DMS53 treated with DMSO at 0.1 percent for 48 hours (cell line): ENCODE data around the gene PLEKHG4B.
"Not testable (repeated sequence)": the region's sequence is repeated elsewhere in the genome, so short reads cannot be mapped to it uniquely, and the experiment has no call there.

Source experiments
- DNase-seq: peaks from one replicate; lab custom pipeline; 2025; ENCODE audit not compliant: unreplicated experiment; lab: John Stamatoyannopoulos, UW

PLEKHG4B gene

DNA sequence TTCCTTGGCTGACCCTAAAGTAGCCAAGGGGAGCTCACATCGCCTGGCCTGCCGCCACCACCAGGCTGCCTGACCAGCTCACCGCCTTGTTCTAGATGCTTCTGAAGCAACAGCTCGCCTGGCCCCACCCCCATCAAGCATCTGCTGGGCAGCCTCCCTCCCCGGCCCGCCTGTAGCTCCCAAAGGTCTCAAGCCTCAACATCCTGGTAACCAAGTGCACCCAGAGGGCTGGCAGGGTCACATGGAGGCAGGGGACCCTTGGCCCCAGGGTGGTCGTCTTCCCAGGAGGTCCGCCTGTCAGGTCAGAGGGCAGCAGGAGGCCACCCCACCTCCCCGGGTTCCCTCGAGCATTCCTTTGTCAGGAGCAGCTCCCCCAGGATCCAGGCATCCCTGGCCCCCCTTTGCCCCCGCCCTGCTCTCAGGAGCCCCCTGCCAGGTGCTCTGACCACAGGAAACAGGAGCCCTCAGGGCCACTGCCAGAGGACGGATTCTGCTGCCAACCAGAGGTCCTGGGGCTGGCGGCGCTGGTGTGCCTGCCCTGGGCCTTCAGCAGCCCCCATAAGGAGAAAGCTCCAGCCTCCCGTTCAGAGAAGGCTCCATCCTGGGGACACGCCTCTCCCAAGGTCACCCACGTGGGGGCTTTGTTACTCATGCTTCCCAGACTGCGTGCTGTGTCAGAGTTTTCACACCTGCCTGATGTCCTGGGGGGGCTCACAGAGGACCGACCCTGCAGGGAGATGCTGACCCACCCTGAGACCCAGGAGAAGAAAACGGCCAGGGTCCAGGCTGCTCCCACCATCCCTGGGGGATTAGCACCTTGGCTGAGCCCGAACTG is 95.9 kb downstream of the PLEKHG4B start:
- no peak for DNase-seq

DNA sequence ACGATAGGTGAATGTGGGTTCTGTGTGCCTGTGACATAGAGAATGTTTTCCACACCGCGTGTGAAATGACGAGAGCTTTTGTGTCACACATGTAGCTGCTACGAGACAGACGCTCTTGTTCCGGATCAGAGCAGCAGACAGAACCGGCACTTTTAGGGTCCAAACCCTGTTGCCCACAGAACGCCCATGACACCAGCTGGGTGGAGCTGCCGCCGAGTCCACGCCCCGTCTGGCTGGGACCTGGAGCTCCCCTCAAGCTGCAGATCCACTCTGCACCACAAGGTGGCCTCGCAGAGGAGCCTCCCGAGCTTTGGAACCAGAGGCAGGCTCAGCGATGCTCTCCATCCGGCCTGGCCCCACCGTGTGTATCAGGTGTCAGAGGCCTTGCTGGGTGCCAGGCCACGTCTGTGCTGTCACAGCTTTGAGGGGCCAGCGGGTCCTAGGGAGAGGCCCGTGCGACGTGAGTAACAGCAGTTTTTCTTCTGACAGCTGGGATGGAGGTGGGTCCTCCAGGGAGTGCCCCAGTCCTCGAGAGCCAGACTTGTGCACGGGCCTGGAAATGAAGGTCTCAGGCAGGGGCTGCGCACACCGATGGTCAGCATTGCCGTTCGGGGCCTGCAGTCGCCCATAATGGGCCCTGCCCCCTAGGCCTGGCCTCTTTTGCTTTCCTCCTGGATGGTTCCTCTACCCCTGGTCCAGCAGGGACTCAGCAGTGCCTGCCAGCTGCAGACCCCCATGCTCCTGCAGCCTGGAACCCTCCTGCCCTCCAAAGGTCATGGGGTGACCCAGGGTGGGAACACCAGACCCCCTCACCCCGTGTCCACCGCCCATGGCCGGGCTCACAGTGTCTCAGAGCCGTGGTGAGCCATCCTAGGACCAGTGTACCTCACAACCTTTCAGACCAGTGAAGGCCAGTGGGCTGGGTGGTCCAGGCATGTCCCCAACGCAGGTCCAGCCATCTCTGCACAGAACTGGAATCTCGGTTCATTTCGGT is 96.8 kb downstream of the PLEKHG4B start:
- peak; percentile 87 for DNase-seq

DNA sequence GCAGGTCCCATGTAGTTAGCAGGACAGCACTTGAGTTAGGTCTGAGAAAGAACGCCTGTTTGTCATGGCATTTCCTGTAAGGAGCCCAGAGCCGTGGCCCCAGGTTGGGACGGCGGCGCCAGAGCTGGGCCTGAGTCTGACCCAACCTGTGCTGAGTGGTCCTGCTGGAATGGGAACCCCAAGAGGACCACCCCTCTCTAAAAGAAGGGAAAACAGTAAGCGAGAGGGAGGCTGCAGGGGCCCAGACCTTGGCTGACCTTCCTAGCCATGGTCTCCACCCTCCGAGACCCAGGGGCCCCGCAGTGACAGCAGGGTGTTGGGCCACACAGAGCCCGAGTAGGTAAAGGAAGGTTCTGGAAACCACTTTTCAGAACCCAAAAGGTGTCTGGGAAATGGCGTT is 97.5 kb downstream of the PLEKHG4B start:
- no peak for DNase-seq

DNA sequence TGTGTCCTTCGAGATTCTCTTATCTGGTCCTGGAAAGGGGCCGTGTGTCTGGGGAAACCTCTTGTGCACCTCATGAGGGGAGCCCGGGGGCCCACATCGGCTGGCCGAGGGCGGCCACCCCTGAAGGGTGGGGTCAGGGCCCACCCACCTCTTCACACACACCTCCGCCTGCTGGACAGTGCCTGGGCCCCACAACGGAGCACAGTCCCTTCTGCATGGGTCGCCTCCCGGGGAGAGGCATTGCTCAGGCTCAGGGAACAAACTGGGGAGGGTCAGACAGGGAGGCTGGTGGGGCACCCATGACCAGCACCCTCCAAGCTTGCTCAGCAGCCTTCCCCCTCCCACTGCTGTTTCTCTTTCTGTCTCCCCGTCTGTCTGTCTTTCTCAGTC is 98.0 kb downstream of the PLEKHG4B start:
- no peak for DNase-seq

DNA sequence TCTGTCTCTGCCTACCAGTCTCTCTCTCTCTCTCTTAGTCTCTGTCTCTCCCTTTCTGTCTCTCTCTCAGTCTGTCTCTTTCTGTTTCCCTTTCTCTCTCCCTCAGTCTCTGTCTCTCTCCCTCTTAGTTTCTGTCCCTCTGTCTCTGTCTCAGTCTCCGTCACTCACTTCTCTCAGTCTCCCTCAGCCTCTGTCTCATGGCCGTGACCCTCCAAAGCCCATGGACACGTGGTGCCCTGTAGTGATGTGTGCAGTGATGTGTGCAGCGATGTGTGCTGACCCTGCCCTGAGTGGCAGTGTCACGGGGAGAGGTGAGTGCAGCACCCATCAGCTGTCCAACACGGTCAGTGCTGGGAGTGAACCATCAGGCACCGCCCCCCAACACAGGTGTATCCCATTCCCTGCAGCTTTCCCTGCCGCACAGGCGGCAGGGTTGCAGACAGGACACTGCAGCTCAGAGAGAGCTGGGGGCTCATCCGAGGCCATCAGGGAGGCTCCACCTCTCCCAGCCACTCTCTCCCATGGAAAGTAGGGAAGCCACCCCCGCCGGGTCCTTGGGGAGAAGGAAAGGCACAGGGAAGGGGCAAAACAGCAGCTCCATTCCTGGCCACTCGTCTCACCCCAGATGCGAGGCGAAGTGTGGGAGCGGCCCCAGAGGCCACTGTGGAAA is 98.5 kb downstream of the PLEKHG4B start:
- DNase-seq: no peak

DNA sequence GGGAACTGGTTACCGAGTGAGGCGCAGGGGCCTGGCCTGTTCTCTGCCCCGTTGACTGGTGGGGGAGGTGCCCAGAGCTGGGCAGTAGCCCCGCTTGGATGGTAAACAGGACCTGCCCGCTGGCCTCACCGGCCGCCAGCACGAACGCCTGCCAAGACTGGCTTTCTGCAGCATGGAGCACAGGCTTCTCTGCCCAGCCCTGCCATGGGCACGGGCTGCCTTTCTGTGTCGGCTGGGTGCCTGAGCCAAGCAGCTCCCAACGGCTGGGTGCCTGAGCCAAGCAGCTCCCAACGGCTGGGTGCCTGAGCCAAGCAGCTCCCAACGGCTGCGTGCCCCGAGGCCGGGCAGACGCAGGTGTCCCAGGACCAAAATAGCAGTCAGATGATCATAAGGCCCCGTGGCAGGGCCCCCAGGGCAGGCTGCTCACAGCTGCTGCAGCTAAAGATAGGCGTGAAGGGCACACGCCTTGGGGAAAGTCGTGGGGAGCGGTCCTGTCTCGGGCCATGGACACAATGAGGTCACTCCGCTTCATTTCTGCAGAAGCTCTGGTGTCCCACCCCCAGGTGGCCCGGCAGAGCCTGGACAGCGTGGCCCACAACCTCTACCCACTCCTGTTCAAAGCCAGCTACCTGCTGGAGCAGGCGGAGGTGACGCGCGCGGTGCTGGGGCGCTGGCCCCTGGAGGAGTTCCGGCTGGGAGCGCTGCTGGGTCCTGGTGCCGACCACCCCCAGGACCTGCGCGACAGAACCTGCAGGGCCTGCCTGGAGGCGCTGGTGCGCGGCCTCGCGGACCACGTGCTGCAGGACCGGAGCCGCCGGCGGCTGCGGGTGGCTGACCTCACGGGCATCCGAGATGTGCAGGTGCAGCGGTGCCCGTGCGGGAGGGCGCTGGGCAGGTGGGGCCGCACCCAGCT is 99.3 kb downstream of the PLEKHG4B start, which contains the start of gene LRRC14B:
Gene LRRC14B (plus strand): TSS at position 460 of the 913 bp plus-strand sequence. CDS start 44 bp downstream, at position 504.
- peak; percentile 68 for DNase-seq

DNA sequence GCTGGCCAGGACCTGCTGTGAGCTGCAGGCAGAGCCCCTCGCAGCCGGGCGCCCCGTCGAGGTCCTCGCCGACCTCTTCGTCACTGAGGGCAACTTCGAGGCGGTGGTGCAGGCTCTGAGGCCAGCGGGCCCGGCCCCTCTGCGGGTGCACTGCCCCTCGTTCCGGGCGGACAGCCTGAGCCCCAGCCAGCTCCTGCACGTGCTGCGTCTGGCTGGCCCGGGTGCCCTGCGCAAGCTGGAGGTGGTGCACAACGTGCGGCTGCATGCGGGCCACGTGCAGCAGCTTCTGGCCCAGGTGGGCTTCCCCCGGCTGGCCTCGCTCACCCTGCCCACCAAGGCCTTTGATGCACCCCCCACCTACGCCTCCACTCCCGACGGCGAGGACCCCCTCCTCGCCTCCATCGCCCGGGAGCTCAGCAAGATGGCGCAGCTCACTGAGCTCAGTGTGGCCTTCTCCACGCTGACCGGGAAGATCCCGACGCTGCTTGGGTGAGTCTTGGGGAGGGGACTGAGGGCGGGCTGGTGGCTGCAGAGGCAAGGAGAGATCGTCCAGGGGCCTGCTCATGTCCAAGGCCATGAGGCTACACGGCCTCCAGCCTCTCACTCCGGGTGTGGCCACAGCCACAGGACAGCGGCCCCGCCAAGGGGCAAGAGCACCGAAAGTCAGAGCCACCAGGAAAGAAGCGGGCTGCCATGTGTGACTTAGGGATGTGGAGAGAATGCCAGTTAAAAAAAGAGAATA is 100.2 kb downstream of the PLEKHG4B start:
- DNase-seq: no peak

DNA sequence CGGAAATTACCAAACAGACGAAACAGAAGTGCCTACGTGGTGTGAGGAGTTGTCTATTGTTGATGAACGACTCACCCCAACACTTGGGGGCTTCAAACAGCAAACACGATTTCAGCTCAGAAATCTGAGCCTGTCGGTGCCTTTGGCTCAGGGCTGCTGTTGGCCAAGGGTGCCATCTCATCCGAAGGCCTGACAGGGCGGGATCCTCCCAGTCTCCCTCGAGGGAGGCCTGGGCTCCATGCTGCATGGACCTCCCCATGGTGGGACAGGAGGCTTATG is 100.7 kb downstream of the PLEKHG4B start:
- DNase-seq: no peak

DNA sequence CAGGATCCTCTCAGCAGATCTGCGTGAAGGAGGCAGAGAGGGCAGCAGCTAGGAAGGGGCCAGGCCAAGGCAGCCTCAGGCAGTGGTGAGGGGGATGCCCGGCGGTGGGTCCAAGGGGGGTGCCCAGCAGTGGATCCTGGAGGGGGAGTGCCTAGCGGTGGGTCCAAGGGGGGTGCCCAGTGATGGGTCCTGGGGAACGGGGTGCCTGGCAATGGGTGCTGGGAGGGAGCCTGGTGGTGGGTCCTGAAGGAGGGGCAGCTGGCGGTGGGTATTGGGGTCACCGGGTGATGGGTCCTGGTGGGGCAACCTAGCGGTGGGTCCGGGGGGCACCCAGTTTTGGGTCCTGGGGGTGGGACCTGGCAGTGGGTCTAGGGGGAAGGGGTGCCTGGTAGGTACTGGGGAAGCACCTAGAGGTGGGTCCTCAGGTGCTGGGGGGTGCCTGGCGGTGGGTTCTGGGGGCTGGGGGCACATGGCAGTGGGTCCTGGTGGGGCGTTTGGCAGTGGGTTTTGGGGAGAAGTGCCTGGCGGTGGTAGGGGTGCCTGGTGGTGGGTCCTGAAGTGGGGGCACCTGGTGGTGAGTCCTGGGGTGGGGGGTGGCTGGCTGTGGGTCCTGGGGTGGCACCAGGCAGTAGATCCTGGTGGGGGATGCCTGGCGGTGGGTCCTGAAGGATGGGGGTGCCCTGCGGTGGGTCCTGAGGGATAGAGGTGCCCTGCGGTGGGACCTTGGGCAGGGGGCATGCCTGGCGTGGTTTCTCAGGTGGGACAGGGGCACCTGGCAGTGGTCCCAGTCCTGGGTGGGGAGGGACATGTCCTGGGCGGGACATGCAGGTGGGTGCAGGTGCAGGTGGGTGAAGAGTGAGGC is 101.2 kb downstream of the PLEKHG4B start:
- no peak for DNase-seq

DNA sequence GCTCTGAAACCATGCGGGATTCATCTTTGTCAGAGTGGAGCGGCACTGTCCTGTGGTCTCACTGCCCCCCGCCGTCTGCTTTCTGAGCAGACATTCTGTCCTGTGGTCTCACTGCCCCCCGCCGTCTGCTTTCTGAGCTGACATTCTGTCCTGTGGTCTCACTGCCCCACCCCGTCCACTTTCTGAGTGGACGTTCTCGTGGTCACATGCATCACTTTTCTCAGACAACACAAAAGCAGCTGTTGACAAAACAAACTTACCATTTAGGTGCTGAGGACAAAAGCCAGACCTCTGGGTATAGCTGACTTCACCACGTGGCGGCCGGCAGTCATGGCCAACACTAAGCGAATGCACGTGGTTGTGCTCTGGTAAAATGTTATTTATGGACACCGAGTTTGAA is 102.1 kb downstream of the PLEKHG4B start:
- no peak for DNase-seq

DNA sequence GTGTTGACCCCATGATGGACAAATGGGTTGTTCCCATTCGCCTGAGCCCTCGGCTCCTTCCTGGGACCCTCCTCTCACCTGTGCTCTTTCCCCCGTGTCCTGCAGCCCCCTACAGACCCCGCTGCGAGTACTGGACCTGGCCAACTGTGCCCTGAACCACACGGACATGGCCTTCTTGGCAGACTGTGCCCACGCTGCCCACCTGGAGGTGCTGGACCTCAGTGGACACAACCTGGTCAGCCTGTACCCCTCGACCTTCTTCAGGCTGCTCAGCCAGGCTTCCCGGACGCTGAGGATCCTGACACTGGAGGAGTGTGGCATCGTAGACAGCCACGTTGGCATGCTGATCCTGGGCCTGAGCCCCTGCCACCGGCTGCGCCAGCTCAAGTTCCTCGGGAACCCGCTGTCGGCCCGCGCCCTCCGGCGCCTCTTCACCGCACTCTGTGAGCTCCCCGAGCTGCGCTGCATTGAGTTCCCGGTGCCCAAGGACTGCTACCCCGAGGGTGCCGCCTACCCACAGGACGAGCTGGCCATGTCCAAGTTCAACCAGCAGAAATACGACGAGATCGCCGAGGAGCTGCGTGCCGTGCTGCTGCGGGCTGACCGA is 102.7 kb downstream of the PLEKHG4B start:
- DNase-seq: no peak

DNA sequence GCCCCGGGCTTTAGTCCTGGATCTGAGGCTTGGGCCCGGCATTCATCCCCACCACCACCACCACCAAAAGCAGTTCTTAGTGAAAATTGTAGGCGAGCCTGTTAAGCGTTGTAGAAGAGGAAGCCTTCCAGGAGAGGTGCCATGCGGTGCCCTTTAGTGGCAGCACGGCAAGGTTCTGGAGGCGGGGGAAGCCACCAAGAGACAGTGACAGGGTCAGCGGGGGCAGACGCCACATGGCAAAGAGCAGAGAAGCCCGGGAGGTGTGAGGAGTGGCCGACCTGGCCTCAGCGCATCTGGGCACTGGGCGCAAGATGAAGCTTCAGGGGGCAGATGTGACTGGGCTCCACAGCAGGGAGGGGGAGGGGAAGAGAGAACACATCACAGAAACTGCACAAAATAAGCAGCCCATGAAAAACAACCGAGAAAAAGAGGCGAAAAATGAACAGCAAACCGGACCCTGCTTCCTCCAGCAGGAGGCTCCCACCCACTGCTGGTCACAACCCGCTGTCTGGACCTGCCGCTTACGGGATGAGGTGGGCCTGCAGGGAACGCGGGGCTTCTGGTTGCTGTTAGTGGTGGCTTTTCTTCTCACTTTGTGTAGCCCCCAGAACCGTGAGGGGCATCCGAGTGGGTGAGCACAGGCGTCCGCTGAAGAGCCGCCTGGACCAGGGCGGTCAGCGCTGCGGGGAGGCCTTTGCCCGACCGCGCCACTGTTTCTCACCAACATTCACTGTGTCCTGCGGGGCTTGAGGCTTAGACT is 103.6 kb downstream of the PLEKHG4B start:
- DNase-seq: no peak

DNA sequence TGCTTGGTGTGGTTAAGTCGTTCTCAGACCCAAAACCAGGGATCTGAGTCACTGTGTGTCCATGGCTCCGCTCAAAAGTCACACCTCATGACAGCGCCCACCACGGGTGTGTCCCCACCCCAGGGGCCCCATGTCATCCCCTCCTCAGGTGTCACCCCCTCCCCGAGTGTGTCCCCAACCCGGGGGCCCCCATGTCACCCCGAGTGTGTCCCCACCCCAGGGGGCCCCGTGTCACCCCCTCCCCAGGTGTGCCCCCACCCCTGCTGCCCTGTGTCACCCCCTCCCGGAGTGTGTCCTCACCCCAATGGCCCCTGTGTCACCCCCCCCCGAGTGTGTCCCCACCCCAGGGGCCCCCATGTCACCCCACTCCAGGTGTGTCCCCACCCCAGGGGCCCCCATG is 104.4 kb downstream of the PLEKHG4B start:
- DNase-seq: no peak

DNA sequence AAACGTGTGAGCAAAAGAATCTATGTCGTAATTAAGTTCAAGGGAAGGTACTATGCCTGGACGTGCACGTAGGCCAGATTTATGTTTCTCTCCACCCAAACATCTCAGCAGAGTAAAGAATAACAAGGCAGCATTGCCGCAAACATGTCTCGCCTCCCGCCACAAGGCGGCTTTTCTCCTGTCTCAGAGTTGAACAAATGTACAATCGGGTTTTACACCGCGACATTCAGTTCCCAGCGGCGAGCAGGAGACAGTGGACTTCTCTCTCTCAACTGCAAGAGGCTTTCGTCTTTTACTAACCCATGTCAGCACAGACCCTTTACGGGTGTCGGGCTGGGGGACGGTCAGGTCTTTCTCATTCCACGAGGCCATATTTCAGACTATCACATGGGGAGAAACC is 105.1 kb downstream of the PLEKHG4B start:
- DNase-seq: not testable (repeated sequence)

DNA sequence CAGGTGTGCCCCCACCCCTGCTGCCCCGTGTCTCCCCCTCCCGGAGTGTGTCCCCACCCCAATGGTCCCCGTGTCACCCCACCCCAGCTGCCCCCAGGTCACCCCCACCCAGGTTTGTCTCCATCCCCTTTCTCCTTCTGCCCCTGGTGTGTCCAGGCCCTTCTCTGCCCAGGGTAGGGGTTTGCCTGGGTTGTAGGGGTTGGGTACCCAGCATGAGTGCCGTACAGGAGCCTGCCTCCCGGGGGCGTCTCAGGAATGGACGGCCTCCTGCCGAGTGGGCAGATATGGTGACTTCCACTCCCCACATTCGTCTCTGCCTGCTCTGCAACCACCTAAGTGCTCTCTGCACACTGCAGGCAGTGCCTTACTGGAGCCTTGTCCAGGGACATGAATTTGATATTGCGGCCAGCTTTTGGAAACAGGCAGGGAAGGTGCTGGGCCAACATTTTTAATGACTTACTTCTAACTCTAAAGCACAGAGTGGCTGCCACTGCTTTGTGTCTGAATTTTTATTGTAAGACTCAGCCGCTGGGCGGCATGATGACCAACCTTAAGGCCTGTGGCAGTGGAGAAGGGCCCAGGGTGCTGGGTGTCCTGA is 106.0 kb downstream of the PLEKHG4B start:
- DNase-seq: no peak

DNA sequence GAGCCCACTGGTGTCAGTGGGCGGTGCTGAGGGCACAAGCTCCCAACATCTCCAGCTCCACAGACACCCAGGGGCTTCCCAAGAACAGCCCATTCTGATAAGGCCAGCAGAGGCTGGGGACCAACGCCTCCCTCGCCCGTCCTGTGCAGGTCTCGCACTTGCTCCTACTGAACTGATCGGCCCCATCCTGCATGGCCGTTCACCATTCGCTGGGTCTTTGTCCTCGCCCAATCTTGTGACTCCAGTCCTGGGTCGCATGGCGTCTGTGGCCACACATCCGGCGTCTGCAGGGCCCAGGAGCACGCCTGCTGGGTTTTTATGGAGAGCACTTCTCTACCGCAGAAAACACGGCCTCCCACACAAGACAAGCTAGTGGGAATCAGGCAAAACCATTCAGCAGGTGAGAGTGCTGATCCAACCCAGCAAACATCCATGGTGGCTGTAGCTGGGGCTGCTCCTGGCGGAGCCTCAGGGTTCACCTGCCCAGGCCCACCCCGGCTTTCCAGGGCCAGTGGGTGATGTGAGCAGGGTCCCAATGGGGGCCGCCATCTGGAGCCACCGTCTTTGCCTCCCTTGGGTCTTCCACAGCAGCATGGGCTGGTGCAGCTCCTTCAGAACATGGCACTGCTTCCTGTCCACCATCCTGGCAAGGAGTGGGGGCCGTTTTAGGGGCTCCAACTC is 106.7 kb downstream of the PLEKHG4B start:
- no peak for DNase-seq
